ENCODE data around the gene RABEP2. TPM values are rescaled to one million over a fixed set of nuclear protein-coding genes. Genes with fewer than 3 reads are reported as not detected.
"Not testable (repeated sequence)": the region's sequence is repeated elsewhere in the genome, so short reads cannot be mapped to it uniquely, and the experiment has no call there.

The RABEP2 gene
- total RNA-seq, 1 donor from 2014 or later = 18.2 TPM

DNA sequence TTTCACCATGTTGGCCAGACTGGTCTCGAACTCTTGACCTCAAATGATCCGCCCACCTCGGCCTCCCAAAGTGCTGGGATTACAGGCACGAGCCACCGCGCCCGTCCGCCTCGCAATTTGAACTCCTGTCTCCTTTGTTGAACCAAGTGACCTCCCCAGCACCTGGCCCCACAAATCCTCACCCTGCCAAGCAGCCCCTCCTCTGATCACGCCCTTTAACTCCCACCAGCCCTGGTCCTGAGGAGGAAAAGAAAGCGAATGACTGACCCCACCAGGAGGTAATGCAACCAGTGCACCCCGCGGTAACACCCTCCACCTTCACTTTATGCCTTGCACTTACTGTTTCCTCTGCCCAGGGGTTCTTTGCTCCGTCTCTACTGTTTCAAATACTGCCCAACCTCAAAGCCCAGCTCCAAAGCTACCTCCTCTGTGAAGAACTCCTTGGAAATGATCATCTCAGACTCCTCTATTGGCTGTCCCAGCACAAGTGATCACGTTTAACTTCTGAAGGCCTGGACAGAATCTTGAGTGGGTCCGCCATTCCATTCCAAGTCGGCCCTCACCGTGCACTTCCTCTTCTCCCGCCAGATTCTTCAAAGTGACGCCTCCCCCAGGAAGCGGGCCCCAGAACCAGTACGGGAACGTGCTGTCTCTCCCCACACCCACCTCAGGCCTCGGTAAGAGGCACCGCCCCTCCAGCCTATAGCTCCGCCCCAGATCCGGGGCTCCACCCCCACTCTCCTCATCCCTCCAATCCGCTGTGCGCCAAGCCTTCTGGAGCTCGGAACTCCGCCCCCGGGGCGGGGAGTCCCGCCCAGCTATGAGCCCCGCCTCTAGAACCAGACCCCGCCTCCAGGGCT, 11.1 kb upstream of the RABEP2 start:
- intact Hi-C loops (cut with DNase I) = no loop called here
- peak; percentile 95 for ATAC-seq (ENCODE audit: poor library complexity)
- DNase-seq = peak; percentile 89

DNA sequence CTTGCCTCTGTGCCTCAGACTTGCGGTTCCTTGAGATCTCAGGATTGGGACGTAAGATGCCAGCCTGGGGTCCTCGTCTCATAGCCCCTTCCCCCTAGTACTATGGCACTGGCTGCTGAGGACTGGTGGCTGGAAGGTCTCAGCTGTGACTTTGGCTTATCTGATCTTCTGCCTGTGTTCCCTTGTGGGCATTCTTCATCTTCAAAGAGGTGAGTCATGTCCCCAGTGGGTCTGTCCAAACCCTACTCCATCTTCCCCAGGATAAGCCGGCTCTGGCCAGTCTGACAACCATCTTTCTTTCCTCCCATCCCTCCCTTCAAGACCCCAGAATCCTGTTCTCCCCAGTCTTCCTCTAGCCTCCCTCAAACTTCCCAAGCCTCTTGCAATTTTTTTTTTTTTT, 10.3 kb upstream of the RABEP2 start:
- ATAC-seq (ENCODE audit: poor library complexity) = no peak
- intact Hi-C loops (cut with DNase I) = no loop called here
- no peak for DNase-seq

DNA sequence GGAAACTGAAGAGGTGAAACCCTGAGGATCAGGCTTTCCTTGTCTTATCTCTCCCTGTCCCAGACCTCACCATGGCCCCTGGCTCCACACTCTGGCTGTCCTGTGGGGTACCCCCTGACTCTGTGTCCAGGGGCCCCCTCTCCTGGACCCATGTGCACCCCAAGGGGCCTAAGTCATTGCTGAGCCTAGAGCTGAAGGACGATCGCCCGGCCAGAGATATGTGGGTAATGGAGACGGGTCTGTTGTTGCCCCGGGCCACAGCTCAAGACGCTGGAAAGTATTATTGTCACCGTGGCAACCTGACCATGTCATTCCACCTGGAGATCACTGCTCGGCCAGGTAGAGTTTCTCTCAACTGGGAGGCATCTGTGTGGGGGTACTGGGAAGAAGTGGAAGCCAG, 8.1 kb upstream of the RABEP2 start:
- ATAC-seq (ENCODE audit: poor library complexity) = no peak
- intact Hi-C loops (cut with DNase I) = no loop called here
- DNase-seq = no peak

DNA sequence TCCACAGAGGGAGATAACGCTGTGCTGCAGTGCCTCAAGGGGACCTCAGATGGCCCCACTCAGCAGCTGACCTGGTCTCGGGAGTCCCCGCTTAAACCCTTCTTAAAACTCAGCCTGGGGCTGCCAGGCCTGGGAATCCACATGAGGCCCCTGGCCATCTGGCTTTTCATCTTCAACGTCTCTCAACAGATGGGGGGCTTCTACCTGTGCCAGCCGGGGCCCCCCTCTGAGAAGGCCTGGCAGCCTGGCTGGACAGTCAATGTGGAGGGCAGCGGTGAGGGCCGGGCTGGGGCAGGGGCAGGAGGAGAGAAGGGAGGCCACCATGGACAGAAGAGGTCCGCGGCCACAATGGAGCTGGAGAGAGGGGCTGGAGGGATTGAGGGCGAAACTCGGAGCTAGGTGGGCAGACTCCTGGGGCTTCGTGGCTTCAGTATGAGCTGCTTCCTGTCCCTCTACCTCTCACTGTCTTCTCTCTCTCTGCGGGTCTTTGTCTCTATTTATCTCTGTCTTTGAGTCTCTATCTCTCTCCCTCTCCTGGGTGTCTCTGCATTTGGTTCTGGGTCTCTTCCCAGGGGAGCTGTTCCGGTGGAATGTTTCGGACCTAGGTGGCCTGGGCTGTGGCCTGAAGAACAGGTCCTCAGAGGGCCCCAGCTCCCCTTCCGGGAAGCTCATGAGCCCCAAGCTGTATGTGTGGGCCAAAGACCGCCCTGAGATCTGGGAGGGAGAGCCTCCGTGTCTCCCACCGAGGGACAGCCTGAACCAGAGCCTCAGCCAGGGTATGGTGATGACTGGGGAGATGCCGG, 7.5 kb upstream of the RABEP2 start:
- no peak for ATAC-seq (ENCODE audit: poor library complexity)
- intact Hi-C loops (cut with DNase I) = no loop called here
- no peak for DNase-seq

DNA sequence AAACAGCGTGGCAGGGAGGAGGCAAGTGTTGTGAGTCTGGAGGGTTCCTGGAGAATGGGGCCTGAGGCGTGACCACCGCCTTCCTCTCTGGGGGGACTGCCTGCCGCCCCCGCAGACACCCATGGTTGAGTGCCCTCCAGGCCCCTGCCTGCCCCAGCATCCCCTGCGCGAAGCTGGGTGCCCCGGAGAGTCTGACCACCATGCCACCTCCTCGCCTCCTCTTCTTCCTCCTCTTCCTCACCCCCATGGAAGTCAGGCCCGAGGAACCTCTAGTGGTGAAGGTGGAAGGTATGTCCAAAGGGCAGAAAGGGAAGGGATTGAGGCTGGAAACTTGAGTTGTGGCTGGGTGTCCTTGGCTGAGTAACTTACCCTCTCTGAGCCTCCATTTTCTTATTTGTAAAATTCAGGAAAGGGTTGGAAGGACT, 6.8 kb upstream of the RABEP2 start, which contains the start of gene CD19:
TSS of gene CD19 (plus strand) at position 171 of the 425 bp plus-strand sequence. CDS start at position 201, 30 bp downstream.
- intact Hi-C loops (cut with DNase I) = no loop called here
- ATAC-seq (ENCODE audit: poor library complexity) = no peak
- no peak for DNase-seq

DNA sequence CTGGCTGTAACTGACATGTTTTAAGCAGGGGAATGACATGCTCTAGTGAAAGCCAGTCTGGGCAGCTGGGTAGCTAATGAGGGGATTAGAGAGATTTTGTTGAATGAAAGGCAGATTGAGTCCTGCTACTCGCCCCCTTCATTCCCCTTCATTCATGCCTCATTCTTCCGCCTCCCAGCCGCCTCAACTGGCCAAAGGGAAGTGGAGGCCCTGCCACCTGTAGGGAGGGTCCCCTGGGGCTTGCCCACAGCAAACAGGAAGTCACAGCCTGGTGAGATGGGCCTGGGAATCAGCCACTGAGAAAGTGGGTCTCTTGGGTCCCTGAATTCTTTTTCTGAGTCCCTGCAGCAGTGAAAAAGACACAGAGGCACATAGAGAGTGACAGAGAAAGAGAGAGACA, 5.6 kb upstream of the RABEP2 start:
- intact Hi-C loops (cut with DNase I) = no loop called here
- DNase-seq (no peak), ATAC-seq (ENCODE audit: poor library complexity) (no peak)

DNA sequence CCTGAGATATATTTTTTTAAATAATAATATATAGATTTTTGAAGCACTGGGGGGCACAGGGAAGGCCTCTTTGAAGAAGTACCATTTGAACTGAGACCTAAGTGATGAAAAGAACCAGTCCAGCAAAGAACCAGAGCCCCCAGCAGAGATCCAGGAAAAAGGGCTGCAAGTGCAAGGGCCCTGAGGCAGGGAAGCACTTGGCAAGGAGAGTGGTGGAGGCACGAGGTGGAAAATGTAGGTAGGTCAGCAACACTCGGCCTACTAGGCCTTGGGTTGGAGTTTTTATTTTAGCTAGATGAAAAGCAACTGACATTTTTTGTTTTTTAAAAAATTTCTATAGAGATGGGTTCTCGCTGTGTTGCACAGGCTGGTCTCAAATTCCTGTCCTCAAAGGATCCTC, 5.2 kb upstream of the RABEP2 start:
- ATAC-seq (ENCODE audit: poor library complexity) = no peak
- no peak for DNase-seq
- intact Hi-C loops (cut with DNase I) = no loop called here

DNA sequence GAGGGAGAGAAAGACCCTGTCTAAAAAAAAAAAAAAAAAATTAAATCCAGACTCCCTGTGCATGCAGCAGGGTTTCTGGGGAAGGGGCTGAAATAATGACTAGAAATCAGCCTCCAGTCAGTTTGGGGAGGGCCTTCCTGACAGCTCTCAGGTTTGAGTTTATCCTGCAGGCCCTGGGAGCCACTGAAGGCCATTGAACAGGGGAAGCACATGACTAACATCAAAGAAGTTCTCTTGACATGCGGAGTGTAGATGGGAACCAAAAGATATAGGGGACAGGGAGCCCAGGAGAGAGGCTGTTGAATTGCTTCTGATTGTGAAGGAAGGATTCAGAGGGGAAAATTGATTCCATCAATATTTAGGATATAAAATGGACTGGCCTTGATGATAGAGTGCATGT, 2.8 kb upstream of the RABEP2 start:
- ATAC-seq (ENCODE audit: poor library complexity) (no peak), DNase-seq (no peak)
- intact Hi-C loops (cut with DNase I) = no loop called here

DNA sequence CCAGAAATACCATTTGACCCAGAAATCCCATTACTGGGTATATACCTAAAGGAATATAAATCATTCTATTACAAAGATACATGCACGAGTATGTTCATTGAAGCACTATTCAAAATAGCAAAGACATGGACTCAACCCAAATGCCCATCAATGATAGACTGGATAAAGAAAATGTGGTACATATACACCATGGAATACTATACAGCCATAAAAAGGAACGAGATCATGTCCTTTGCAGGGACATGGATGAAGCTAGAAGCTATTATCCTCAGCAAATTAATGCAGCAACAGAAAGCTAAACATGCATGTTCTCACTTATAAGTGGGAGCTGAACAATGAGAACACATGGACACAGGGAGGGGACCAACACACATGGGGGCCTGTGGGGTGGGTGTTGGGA, 1.2 kb upstream of the RABEP2 start:
- intact Hi-C loops (cut with DNase I); DNase-seq; ATAC-seq (ENCODE audit: poor library complexity): not testable (repeated sequence)

DNA sequence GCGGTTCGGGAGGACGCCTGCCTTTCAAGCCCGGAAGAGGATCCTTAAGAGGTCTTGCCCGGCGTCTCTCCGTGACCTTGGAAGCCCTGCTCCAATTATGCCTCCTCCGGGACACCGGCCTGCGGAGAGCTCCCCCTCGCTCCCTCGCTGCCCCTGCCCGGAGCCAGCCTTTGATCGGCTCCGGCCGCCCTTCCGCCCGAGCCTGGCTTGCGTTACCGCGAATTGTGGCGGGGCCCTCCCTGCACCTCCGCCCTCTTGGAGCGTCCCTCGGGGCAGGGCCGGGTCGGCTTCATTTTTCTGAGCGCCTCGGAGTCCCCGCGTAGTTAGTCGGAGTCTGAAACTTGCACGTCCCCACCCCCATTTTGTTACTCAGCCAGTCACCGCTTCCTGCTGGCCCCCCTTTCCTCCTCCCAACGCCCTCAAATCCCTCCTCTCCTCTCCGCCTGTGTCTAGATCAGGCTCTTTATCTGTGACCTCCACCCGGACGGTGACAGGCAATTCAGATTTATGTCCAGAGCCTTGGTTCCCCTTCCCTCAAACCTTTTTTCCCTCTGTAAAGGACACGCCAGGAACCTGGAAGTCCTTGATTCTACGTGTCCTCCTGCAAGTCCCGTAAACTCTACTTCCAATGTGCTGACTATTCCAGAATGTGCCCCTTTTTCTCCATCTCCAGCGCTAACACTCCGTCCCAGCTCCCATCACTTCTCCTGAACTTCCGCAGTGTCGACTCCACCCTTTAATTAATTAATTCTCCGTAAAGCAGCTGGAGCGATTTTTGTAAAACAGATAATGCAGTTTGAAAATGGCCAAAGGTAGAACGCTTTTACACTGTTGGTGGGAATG, 569 bp upstream of the RABEP2 start:
- intact Hi-C loops (cut with DNase I) = no loop called here

DNA sequence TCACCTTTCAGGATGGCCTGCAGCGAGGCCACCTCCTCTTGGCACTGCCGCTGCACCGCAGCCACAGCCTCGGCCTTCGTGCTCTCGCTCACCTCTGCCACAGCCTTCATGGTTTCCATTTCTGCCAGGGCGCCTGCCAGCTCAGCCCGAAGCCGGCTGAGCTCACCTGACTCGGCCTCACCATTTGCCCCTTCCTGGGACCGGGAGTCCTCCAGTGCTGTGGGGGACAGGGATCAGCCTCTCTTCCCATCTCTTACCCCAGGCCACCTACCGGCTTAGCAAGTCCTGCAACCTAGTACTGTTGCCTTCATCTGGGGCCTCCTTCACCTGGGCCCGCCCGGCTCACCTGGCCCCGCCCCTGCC, 658 bp downstream of the RABEP2 start:
- no peak for ATAC-seq (ENCODE audit: poor library complexity)
- intact Hi-C loops (cut with DNase I) = no loop called here

More for the DNA sequence above, 569 bp upstream of the RABEP2 start:
- DNase-seq = peak; percentile 89
- ATAC-seq (ENCODE audit: poor library complexity) = peak; percentile 75

DNA sequence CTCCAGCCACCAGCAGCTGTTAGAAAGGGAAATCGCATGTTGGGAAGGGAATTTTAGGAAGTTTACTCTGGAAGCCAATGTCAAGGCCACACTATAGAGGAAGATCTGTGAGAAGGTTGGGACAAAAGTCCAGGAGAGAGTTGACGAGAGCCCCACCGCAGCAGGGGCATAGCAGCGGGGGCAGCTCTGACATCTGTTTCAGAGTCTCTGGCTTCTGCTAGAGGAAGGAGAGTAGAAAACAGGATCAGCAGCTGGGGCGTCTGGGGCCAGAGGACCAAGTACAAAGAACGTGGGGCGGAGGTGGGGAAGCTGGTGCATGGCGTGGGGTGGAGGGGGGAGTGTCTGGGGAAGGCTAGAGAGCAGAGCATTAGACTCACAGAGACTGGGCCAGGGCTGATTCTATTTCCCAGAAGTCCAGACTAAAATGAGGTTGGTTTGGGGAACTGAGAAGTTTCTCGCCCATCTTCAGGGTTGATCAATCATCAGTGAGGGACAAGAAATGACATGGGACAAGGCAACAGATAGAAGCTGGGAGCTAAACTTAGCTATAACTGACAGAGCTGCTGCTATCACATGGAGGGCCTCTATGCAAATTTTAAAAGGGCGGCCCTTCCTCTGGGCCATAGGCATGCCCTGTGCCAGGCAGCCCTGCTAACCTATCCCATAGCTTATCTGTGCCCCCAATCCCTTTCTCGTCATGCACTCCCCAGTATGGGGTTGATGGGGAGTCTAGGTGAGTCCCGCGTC, 1.2 kb downstream of the RABEP2 start:
- intact Hi-C loops (cut with DNase I) = no loop called here
- no peak for DNase-seq

More for the DNA sequence above, 658 bp downstream of the RABEP2 start:
- DNase-seq = no peak

DNA sequence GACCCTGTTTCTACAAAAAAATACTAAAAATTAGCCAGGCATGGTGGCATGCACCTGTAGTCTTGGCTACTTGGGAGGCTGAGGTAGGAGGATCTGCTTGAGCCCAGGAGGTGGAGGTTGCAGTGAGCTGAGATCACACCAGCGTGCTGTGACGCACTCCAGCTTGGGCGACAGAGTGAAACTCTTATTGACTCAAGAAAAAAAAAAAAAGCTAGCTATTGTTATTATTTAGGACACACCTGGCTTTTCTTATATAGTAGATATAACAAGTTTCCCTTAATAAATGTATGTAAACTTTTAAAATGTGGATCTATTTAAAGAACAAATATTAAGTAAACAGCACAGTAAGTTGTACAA, 1.8 kb downstream of the RABEP2 start:
- intact Hi-C loops (cut with DNase I) = no loop called here
- no peak for ATAC-seq (ENCODE audit: poor library complexity)
- DNase-seq = no peak

More for the DNA sequence above, 1.2 kb downstream of the RABEP2 start:
- no peak for ATAC-seq (ENCODE audit: poor library complexity)

DNA sequence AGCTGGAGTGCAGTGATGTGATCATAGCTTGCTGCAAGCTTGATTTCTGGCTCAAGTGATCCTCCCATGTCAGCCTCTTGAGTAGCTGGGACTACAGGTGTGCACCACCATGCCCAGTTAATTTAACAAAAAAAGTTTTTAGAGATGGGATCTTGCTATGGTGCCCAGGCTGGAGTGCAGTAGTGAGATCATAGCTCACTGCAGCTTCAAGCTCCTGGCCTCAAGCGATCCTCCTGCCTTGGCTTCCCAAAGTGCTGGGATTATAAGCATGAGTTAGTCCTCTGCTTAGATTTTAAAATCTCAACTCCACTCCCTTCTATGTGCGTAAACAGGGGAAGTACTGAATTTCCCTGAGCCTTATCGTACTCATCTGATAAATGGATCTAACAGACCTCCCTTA, 6.3 kb downstream of the RABEP2 start:
- no peak for ATAC-seq (ENCODE audit: poor library complexity)
- DNase-seq = no peak
- intact Hi-C loops (cut with DNase I) = no loop called here

DNA sequence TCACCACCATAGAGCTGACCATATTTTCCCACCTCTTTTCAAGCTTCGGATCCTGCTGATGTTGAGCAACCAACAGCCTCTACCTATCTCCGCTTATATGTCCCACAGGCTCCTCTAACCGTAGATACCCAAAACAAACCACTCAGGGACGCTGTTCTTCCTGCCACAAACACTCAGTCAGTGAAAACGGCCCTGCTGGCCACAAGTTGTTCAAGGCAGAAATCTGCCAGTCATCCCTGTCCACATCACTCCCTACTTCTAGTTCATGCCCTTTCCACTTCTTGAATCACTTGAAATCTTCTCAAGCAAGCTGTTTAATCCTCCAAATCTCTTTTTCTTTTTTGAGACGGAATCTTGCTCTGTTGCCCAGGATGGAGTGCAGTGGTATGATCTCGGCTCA, 7.9 kb downstream of the RABEP2 start:
- DNase-seq (no peak), ATAC-seq (ENCODE audit: poor library complexity) (no peak)
- intact Hi-C loops (cut with DNase I) = no loop called here

DNA sequence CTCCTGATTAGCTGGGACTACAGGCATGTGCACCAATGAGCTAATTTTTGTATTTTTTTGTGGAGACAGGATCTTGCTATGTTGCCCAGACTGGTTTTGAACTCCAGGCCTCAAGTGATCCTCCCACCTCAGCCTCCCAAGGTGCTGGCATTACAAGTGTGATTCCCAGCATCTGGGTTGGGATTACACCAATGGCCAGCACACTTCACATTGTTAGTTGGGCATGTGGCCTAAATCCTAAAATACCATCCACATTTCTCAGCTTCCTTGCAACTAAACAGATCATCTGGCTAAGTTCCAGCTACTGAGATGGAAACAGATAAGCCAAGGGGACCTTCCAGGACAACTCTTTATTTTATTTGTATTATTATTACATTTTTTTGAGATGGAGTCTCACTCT, 9.9 kb downstream of the RABEP2 start:
- DNase-seq (no peak), ATAC-seq (ENCODE audit: poor library complexity) (no peak)
- intact Hi-C loops (cut with DNase I) = no loop called here

DNA sequence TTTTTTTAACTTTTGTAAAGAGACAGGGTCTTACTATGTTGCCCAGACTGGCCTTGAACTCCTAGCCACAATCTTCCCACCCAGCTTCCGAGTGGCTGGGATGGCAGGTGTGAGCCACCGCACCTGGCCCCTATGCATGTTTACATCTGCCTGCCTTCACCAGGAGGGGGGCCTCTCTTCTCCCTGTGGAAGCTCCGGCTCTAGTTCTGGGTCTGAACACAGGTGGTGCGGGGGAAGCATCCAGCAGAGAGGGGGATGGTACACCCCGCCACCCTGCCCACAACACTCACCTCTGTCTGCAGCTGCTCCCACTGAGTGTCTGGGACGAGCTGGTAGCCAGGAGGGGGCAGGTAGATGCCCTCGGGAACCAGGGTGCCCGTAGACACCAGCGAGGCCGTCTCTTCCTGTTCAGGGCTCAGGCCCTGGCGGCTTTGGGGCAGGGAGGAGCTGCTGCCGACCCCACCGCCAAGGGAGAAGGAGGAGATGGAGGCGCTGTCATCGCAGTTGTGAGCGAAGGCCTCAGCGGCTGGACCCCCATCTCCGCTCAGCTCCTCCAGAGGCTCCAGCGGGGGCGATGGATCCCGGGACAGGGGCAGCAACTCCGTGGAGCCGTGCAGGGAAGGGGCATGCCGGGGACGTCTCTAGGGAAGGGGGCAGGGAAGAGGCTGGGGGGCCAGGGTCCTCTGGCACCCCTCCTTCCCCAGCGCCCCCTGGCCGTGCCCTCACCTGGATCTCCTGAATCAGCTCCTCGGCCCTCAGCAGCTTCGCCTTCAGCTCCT, 10.9 kb downstream of the RABEP2 start:
- DNase-seq = no peak
- intact Hi-C loops (cut with DNase I) = no loop called here
- ATAC-seq (ENCODE audit: poor library complexity) = no peak

DNA sequence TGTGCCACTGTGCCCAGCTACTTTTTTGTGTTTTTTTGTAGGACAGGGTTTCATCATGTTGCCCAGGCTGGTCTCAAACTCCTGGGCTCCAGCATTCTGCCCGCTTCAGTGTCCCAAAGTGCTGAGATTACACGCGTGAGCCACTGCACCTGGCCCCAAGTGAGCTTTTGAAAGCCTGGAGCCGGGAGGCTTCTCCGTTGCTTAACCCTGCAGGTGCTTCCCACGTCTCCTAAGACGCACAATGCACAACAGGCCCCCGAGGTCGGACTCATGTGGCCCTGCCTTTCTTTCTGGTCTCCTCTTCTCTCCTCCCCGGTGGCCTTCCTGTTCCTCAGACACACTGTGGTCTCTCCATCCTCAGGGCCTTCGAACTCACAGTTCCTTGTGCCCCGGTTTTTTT, 12.5 kb downstream of the RABEP2 start:
- ATAC-seq (ENCODE audit: poor library complexity) (no peak), DNase-seq (no peak)
- intact Hi-C loops (cut with DNase I) = no loop called here
